22Rv1 (cell line): ENCODE results near the gene PLG.

Experiments used
- CTCF ChIP-seq: fragments of 450-650 bp; IDR thresholded peaks from 2 replicates; pipeline ENCODE4 v1.5.1; 2017; ENCODE audit warnings: mild to moderate bottlenecking
- ZFX ChIP-seq: fragments of 450-650 bp; IDR thresholded peaks from 2 replicates; pipeline ENCODE4 v1.6.1; 2017; ENCODE audit warnings: antibody characterized with exemption, borderline replicate concordance

- TF ChIP-seq CTCF = no peak
- no peak for TF ChIP-seq ZFX
Observed at GRCh38 chr6:160782228-160782627, 80.2 kb downstream of the PLG start.
